Activated T-helper 1 cell treated with anti-CD3 and anti-CD28 coated beads, Interleukin-2, amount 50 U/mL, for 16 hours (primary cell): Measurements from ENCODE around the gene UBN2.

Experiments used
- DNase-seq, 2 donors: peaks; one replicate each; pipeline ENCODE4 v3.0.0-alpha.2; 2020; ENCODE audit warnings: low read depth in 1 of 2, low spot score in 1 of 2

The UBN2 gene

DNA sequence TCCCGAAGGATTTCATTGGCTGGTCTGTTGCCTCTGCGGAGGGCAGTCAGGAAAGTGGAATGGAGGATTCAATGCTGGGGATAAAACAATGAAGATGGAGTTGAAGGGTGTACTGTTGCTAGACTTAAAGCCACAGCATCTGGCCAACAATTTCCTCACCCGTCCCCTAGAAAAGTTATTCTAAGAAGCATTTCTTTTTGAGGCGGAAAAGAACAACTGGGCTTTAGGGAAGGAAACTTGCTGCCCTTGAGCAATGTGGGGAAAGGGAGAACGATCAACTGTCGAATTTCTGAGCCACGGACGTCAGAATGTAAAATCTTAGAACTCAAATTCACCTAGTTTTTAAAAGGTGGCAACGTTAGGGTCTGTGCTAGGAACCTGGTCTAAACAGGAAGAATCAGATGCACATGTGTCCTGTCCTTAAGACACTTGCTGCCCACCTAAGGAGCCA, 110.8 kb downstream of the UBN2 start:
- no peak for DNase-seq

GRCh38 chr7:139345042-139345441, 114.0 kb downstream of the UBN2 start:
- no peak for DNase-seq

DNA sequence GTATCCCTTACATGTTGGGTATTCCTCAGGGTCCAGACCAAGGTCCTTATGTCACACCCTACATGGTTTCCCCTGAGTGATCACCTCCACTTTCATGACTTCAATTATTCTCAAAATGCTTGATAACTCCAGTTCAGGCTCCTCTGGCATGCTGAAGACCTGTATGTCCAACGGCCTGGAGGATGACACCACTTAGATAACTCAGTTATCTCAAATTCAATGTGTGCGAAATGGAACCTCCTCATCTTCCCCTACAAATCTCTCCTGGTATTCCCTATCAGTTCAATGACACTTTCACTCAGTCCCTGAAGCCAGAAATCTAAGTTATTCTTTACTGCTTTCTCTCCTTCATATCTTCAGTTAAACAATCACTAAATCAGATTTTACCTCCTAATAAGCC, 120.0 kb downstream of the UBN2 start:
- DNase-seq, result no peak

GRCh38 chr7:139354729-139355128, 123.7 kb downstream of the UBN2 start:
- DNase-seq, result no peak

GRCh38 chr7:139355320-139355719, 124.3 kb downstream of the UBN2 start:
- DNase-seq, result no peak
